HG03354 (cell line): ENCODE results near the gene HOMER2.

Experiments used
- ATAC-seq: cut with Tn5 transposase; IDR thresholded peaks from one replicate; pipeline ENCODE4 v1.9.1; 2021; ENCODE audit warnings: mild to moderate bottlenecking; ENCODE audit not compliant: unreplicated experiment, poor library complexity, severe bottlenecking

Gene HOMER2

DNA sequence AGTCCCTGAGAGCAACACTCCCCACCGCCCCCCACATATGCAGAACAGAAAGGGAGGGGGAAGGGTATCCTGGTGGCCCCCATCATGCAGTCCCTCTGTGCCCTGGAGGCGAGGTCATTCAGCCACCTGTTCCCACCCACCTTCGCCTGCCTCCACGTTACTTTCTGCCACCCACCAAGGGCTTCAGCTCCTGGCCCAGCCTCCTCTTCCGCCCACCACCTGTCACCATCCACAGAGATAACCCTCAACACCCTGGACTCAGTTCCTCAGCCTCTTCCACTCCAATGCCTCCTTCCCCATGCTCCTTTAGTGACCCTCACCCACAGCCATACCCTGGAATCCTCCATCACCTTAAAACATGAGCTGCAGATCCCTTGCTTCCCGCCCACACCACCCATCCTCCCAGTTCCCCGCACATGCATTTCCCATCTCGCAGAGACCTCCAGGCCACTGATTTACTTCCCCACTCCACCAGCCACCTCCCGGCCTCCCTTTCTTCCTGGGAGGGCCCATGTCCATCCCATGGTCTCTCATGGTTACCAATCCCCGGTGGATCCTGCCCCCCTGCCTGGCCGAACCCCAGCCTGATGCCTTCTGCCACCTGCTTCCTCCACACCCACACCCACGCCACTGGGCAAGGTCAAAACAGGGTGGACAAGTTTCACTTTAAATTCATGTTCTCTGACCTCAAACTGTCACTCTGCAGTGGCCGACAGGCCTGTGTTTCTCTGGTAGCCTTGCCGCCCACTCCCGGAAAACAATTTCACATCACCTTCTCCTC, 18.2 kb downstream of the HOMER2 start:
- ATAC-seq = no peak

DNA sequence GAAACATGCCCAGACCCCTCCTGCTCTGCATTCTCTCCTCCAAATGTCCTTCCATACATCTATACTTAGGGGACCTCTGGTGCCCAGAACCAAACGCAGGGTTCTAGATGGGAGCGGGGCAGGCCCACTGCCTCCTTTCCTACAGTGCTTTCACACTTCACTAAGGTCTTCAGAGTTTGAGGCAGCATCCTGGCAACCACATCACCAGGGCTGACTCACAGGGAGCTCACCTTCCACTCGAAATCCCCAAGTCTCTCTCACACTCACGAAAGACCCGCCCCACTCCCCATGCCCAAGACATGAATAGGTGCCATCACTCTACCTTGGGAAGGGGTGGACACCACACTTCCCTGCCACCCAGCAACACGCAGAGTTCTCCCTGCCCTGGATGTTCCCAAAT, 18.9 kb downstream of the HOMER2 start:
- ATAC-seq = no peak

DNA sequence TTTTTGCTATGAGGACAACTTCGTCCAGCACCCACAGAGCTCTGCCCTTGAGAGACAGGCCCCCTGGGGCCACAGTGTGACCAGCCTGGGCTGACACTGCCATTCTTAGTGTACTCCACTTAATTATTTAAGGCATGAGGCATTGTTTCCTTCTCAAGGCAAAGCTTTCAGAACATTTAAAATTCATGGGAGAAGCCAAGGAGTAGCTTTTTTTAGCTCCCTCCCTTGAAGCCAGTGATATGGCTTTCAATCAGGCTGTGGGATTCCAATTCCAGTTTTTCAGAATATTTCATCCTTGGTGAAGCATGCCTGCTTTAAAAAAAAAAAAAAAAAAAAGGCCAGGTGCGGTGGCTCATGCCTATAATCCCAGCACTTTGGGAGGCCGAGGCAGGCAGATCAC, 21.3 kb downstream of the HOMER2 start:
- ATAC-seq = no peak

- no peak for ATAC-seq
Measured at GRCh38 chr15:82930461-82930860, 22.1 kb downstream of the HOMER2 start.

DNA sequence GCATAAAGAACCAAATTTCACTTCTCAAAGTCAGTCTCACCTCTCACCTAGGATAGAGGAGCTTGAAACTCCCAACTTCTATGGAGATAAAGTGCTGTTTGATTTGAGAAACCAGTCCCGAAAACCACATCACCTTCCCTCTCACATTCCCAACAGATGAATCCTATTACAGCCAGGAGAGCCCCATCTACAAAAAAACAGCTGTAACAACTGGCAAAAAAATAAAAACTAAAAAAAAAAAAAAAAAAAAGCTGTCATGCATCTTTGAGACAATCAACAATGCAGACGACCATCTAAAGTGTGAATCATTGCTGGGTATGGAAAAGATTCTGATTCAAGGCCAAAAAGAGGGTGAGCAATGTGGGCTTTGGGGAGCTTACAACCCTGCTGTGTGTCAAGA, 23.8 kb downstream of the HOMER2 start:
- ATAC-seq = no peak

DNA sequence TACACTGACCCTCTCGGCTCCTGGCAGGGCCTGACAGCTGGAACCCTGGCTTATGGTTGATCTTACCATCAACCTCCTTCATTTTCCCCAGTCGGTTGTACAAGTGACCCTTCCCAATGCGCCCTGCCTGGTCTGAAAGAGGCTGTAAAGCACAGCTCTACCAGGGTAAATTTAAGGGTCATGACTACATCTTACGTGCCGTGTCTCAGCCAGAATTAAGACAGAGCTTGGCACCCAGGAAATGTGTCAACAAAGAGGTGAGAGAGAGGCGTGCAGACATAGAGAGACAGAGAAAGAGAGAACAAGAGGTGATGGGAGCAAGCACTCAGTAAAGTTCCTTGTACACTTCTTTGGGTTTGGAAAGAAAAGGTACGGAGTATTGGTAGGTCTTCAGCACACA, 28.8 kb downstream of the HOMER2 start:
- no peak for ATAC-seq

DNA sequence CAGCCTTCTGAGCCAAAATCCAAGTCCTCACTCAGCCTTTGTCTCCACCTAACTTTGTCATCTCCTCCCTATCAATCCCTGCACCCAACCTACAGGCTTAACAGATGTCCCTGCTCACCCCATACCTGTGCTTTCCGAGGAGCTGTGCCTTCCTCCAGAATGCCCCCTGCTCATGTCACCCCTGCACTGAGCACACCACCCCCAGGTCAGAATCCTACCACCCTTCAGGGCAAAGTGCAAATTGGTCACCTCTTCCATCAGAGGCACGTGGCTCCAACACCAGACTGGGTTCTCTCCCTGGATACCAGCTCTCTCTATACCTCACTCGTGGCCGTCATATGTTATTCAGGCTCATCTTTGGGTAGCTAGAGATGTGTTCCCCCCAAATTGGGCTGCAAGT, 29.8 kb downstream of the HOMER2 start:
- no peak for ATAC-seq

DNA sequence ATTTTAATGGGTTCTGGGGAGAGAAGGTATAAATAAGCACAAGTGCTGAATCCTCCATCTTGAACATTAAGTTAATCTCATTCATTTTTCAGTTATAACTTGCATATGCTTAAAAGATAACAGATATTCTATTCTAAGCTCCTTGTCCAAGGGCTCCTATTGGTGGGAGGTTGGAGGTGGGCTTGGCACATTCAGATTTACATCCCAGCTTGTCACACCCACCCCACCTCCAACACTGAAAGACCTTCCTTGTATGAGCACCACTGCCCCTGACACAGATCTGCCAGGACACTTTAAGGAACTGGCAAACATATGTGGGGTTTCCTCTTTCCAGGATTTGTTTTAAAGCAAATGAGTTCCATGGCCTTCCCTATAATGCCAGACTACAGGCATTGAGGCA, 30.6 kb downstream of the HOMER2 start:
- no peak for ATAC-seq

- ATAC-seq = no peak
Measured at GRCh38 chr15:82921242-82921641, 31.3 kb downstream of the HOMER2 start.

DNA sequence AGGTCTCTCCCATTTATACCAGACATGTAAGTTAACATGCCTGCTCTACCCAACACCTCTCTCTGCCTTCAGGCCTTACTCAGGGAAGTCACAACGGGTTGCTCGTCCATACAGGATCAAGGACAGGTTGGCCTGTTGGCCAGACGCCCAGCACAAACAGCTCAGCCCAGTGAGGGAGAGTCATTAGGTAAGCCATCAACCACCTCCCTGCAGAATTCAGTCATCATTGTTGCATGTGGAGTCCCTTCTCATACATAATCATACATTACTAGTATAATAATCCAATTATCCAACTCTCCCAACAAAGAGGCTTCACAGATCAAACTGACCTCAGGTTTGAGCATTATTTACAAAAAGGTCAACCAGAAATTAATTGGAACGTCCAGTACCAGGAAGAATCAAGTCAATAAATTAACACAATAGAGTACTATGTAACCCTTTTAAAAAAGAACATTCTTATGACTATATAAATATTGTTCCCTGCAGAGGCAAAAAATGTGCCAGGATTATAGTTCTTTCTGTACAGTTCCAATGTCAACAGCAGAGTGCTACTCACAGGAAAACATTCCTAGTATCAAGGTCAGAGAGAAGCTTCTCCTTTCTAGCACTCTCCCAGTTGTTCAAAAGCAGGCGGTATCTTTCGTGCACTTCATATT, 33.2 kb downstream of the HOMER2 start:
- no peak for ATAC-seq

- ATAC-seq = no peak
Measured at GRCh38 chr15:82918607-82919230, 33.8 kb downstream of the HOMER2 start.

GRCh38 chr15:82918162-82918561, 34.4 kb downstream of the HOMER2 start:
- no peak for ATAC-seq

DNA sequence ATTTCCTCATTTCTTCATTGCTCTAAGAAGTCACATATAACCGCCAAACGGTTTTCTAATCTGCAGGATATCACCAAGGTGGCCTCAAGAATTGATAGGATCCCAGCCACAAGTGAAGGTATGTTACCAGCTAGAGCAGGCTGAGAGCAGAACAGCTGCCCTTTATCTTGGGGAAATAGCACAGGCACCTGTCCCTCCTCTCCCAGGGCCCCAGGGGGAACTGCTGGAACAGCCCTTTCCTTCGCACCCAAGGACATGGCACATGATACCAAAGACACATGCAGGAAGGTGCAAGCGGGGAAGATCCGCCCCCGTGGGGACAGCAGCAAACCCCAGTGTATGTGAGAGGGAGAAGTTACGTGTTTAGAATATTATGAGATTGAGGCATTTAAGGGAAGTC, 35.3 kb downstream of the HOMER2 start:
- no peak for ATAC-seq

DNA sequence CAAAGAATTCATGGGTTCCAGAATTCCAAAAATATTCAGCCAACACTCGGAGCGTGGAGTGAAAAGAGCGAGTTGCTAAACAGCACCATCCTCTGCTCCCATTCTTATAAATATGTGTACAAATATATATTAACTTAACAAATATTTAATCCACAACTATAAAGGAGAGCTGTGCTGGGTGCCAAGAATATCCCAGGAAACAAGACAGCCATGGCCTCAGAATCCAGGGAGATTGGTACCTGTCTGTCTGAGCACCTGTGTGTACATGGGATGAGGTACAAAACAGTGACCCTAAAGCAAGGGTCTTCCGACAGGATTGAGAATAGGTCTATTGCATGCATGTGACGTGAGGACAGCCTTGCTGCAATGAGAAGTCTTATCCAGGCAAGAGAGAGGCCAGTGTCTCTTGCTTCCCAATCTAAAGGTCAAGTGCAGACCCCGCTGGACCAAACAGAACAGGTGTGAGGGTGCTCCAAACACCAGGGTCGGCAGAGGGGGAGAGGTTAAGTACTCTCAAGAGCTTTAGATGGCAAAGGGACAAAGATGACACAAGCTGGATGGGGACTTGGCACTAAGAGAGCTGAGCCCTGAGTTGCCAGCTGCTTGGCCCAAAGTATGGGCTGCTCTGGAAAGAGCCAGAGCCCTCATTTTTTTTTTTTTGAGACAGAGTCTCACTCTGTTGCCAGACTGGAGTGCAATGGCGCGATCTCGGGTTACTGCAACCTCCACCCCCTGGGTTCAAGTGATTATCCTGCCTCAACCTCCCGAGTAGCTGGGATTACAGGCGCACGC, 36.2 kb downstream of the HOMER2 start:
- no peak for ATAC-seq

GRCh38 chr15:82914396-82914795, 38.1 kb downstream of the HOMER2 start:
- no peak for ATAC-seq

GRCh38 chr15:82911458-82911857, 41.1 kb downstream of the HOMER2 start:
- no peak for ATAC-seq

GRCh38 chr15:82910721-82911120, 41.8 kb downstream of the HOMER2 start:
- ATAC-seq = no peak

GRCh38 chr15:82909080-82909815, 43.3 kb downstream of the HOMER2 start:
- ATAC-seq = no peak

DNA sequence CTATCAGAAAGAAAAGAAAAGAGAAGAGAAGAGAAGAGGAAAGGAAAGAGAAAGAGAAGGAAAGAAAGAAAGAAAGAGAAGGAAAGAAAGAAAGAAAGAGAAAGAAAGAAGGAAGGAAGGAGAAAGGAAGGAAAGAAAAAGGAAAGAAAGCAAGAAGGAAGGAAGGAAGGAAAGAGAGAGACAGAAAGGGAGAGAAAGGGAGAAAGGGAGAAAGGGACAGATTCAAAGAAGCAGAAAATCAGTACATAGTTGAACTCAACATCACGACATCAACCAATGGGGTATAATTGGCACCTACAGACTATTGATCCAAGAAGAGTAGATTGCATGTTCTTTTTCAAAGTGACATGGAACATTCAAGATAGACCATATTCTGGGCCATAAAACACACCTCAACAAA, 45.2 kb downstream of the HOMER2 start:
- no peak for ATAC-seq

DNA sequence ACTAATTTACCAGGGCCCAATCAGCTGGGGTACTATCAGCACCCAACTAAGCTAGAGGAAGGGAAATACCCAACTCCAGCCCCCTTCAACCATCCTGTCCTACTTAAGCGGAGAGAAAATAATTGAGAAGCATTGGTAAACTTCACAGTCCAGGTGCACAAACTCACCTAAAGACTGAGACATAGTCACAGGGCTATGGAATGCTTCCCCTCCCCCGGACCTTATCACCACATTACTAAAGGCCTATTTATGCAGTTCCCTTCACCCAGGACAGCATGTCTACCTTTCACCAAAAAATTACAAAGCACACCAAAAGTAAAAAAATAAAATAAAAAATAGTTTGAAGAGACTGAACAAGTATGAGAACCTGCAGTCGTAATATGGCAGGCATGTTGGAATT, 47.9 kb downstream of the HOMER2 start:
- ATAC-seq = no peak
